Thyroid gland (tissue), 4 donors: Measurements from ENCODE around the gene SAE1.

ENCODE experiments used
- POLR2A ChIP-seq, 2 donors: fragments of 450-650 bp; IDR thresholded peaks; one replicate each; pipeline ENCODE4 v1.6.1; 2017; ENCODE audit warnings: antibody characterized with exemption in 2 of 2, mild to moderate bottlenecking in 2 of 2, moderate library complexity in 1 of 2
- TF ChIP-seq, protein P1 (sequence below), 6 experiments: fragments of 200-600 bp in 3 of 6; fragments of 450-650 bp in 3 of 6; sonication (generic) in 3 of 6; IDR thresholded peaks; one replicate each; pipeline ENCODE4 v1.5.1; 2016 to 2019; ENCODE audit warnings: antibody characterized with exemption in 6 of 6, mild to moderate bottlenecking in 2 of 6, inconsistent platforms in 1 of 6, moderate library complexity in 1 of 6

- TF ChIP-seq, protein P1, sequence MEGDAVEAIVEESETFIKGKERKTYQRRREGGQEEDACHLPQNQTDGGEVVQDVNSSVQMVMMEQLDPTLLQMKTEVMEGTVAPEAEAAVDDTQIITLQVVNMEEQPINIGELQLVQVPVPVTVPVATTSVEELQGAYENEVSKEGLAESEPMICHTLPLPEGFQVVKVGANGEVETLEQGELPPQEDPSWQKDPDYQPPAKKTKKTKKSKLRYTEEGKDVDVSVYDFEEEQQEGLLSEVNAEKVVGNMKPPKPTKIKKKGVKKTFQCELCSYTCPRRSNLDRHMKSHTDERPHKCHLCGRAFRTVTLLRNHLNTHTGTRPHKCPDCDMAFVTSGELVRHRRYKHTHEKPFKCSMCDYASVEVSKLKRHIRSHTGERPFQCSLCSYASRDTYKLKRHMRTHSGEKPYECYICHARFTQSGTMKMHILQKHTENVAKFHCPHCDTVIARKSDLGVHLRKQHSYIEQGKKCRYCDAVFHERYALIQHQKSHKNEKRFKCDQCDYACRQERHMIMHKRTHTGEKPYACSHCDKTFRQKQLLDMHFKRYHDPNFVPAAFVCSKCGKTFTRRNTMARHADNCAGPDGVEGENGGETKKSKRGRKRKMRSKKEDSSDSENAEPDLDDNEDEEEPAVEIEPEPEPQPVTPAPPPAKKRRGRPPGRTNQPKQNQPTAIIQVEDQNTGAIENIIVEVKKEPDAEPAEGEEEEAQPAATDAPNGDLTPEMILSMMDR (IDR thresholded peaks at IDR 0.05), result no peak
- TF ChIP-seq POLR2A (IDR thresholded peaks at IDR 0.05), result peak in 1 of 2 donors; percentile 10
Observed at GRCh38 chr19:47094557-47095475, 35.8 kb upstream of the SAE1 start.
